KMS-11 (cell line): Measurements from ENCODE around the gene EHD2.
A peak's percentile ranks its signal among the peaks of the same experiment; 100 is the strongest.
"Not testable (repeated sequence)": the region's sequence is repeated elsewhere in the genome, so short reads cannot be mapped to it uniquely, and the experiment has no call there.

Experiments
- H2AFZ ChIP-seq: fragments of 200-600 bp; sonication (generic); 2 replicates; pipeline ENCODE4 v1.6.1; 2016; ENCODE audit warnings: antibody characterized with exemption, mixed run types, low read depth
- H3K27ac ChIP-seq: fragments of 200-600 bp; sonication (generic); 2 replicates; pipeline ENCODE4 v1.6.1; 2016; ENCODE audit warnings: mild to moderate bottlenecking, mixed run types
- H3K27me3 ChIP-seq: fragments of 200-600 bp; sonication (generic); 2 replicates; pipeline ENCODE4 v1.6.1; 2017; ENCODE audit warnings: mild to moderate bottlenecking, low read depth, mixed run types, moderate library complexity; ENCODE audit not compliant: insufficient read depth
- H3K36me3 ChIP-seq: fragments of 200-600 bp; sonication (generic); 2 replicates; pipeline ENCODE4 v1.6.1; 2017; ENCODE audit warnings: mild to moderate bottlenecking, mixed run types; ENCODE audit not compliant: insufficient read depth
- H3K4me1 ChIP-seq: fragments of 200-600 bp; sonication (generic); 2 replicates; pipeline ENCODE4 v1.6.1; 2016; ENCODE audit warnings: mild to moderate bottlenecking, low read depth, mixed run types; ENCODE audit not compliant: poor library complexity, severe bottlenecking
- H3K4me2 ChIP-seq: fragments of 200-600 bp; sonication (generic); 2 replicates; pipeline ENCODE4 v1.7.0; 2016; ENCODE audit warnings: mild to moderate bottlenecking, mixed run types
- H3K4me3 ChIP-seq: fragments of 200-600 bp; sonication (generic); IDR thresholded peaks from 2 replicates; pipeline ENCODE4 v1.6.1; 2017; ENCODE audit warnings: low read depth, low read length, mixed read lengths; ENCODE audit not compliant: insufficient read depth
- H3K79me2 ChIP-seq: fragments of 200-600 bp; sonication (generic); 2 replicates; pipeline ENCODE4 v1.6.1; 2016; ENCODE audit warnings: low read depth, mixed run types; ENCODE audit not compliant: insufficient read depth
- H3K9ac ChIP-seq: fragments of 200-600 bp; sonication (generic); 2 replicates; pipeline ENCODE4 v1.6.1; 2016; ENCODE audit warnings: mild to moderate bottlenecking, mixed run types
- H4K20me1 ChIP-seq: fragments of 200-600 bp; sonication (generic); 2 replicates; pipeline ENCODE4 v1.6.1; 2016; ENCODE audit warnings: mild to moderate bottlenecking, mixed run types; ENCODE audit not compliant: insufficient read depth
- TF ChIP-seq, protein P1 (sequence below): fragments of 200-600 bp; sonication (generic); conservative IDR thresholded peaks from 2 replicates; pipeline ENCODE4 v1.6.1; 2017; ENCODE audit warnings: low read depth, mild to moderate bottlenecking, antibody characterized with exemption, low read length, moderate library complexity, mixed read lengths

EHD2 gene

GRCh38 chr19:47720669-47721422, 7.6 kb downstream of the EHD2 start:
- H4K20me1 ChIP-seq = no peaks in the 10 kb centered on the region
- no peak overlapping the region for H3K9ac ChIP-seq
- no peaks in the 10 kb centered on the region for H3K79me2 ChIP-seq
- peaks cover 17% of the 10 kb centered on the region for H3K4me1 ChIP-seq
- no peaks in the 10 kb centered on the region for H3K36me3 ChIP-seq
- TF ChIP-seq, protein P1, sequence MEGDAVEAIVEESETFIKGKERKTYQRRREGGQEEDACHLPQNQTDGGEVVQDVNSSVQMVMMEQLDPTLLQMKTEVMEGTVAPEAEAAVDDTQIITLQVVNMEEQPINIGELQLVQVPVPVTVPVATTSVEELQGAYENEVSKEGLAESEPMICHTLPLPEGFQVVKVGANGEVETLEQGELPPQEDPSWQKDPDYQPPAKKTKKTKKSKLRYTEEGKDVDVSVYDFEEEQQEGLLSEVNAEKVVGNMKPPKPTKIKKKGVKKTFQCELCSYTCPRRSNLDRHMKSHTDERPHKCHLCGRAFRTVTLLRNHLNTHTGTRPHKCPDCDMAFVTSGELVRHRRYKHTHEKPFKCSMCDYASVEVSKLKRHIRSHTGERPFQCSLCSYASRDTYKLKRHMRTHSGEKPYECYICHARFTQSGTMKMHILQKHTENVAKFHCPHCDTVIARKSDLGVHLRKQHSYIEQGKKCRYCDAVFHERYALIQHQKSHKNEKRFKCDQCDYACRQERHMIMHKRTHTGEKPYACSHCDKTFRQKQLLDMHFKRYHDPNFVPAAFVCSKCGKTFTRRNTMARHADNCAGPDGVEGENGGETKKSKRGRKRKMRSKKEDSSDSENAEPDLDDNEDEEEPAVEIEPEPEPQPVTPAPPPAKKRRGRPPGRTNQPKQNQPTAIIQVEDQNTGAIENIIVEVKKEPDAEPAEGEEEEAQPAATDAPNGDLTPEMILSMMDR = no peak
- H3K27me3 ChIP-seq = peaks cover 74% of the 10 kb centered on the region
- H3K4me3 ChIP-seq = no peak overlapping the region
- H3K27ac ChIP-seq = no peak overlapping the region
- H3K4me2 ChIP-seq = no peak overlapping the region
- no peak overlapping the region for H2AFZ ChIP-seq

DNA sequence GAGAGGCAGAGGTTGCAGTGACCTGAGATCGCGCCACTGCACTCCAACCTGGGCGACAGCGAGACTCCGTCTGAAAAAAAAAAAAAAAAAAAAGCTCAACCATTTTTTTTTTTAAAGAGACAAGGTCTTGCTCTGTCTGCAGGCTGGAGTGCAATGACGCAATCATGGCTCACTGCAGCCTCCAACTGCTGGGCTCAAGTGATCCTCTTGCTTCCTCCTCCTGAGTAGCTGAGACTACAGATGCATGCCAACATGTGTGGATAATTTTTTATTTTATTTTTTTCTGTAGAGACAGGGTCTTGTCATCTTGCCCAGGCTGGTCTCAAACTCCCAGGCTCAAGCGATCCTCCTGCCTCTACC, 10.3 kb downstream of the EHD2 start:
- peak overlapping the region; percentile 72 for H3K4me2 ChIP-seq
- peaks cover 78% of the 10 kb centered on the region for H3K27me3 ChIP-seq
- no peak overlapping the region for H3K4me3 ChIP-seq
- peak overlapping the region; percentile 34; the same call in 1 of the 2 replicates for H3K9ac ChIP-seq
- peak overlapping the region; percentile 58; the same call in 1 of the 2 replicates for H2AFZ ChIP-seq
- H3K27ac ChIP-seq = no peak overlapping the region
- H3K4me1 ChIP-seq = peaks cover 17% of the 10 kb centered on the region
- H3K79me2 ChIP-seq = no peaks in the 10 kb centered on the region
- H3K36me3 ChIP-seq = no peaks in the 10 kb centered on the region
- H4K20me1 ChIP-seq = no peaks in the 10 kb centered on the region
- TF ChIP-seq, protein P1 = no peak

DNA sequence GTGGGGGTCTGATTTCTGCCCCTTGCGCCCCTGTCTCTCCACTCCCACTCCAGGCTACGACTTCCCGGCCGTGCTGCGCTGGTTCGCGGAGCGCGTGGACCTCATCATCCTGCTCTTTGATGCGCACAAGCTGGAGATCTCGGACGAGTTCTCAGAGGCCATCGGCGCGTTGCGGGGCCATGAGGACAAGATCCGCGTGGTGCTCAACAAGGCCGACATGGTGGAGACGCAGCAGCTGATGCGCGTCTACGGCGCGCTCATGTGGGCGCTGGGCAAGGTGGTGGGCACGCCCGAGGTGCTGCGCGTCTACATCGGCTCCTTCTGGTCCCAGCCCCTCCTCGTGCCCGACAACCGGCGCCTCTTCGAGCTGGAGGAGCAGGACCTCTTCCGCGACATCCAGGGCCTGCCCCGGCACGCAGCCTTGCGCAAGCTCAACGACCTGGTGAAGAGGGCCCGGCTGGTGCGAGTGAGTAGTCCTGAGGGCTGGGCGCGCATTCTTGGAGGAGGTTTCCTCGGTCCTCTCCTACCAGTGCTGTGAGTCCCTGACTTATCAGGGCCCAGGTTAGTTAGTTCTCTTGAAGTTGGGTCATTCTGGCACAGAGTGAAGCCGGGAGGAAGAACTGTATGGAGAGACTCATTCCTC, 12.7 kb downstream of the EHD2 start:
- H3K4me3 ChIP-seq = no peak overlapping the region
- H3K27me3 ChIP-seq = peaks cover 84% of the 10 kb centered on the region
- H4K20me1 ChIP-seq = no peaks in the 10 kb centered on the region
- H3K79me2 ChIP-seq = no peaks in the 10 kb centered on the region
- H3K9ac ChIP-seq = no peak overlapping the region
- no peaks in the 10 kb centered on the region for H3K36me3 ChIP-seq
- H3K4me1 ChIP-seq = peaks cover 17% of the 10 kb centered on the region
- H3K4me2 ChIP-seq = no peak overlapping the region
- no peak overlapping the region for H3K27ac ChIP-seq
- H2AFZ ChIP-seq = no peak overlapping the region
- TF ChIP-seq, protein P1 = no peak

- Histone ChIP-seq H3K9ac (no peak overlapping the region), H4K20me1 (no peaks in the 10 kb centered on the region), H3K79me2 (no peaks in the 10 kb centered on the region), H2AFZ (no peak overlapping the region), H3K4me1 (peaks cover 17% of the 10 kb centered on the region), H3K4me3 (no peak overlapping the region), H3K36me3 (no peaks in the 10 kb centered on the region), H3K4me2 (no peak overlapping the region), H3K27ac (no peak overlapping the region), H3K27me3 (peaks cover 85% of the 10 kb centered on the region)
- TF ChIP-seq, protein P1 = no peak
Observed at GRCh38 chr19:47726467-47726866, 13.2 kb downstream of the EHD2 start.

- H3K9ac ChIP-seq, H4K20me1 ChIP-seq, H3K27ac ChIP-seq, H3K4me1 ChIP-seq, H3K4me2 ChIP-seq, H2AFZ ChIP-seq, H3K36me3 ChIP-seq, H3K79me2 ChIP-seq, H3K4me3 ChIP-seq: not testable (repeated sequence)
- H3K27me3 ChIP-seq = peaks cover 87% of the 10 kb centered on the region
Observed at GRCh38 chr19:47728295-47728694, 15.1 kb downstream of the EHD2 start.
